OCI-LY3 (cell line): Measurements from ENCODE around the gene LMBRD2.

ENCODE experiments used
- CTCF ChIP-seq: fragments of 200-600, 300-600 bp; sonication (generic); IDR thresholded peaks from 2 replicates; pipeline ENCODE4 v1.5.1; 2014; ENCODE audit warnings: antibody characterized with exemption, low read length, low read depth
- EZH2phosphoT487 ChIP-seq: fragments of 200-600 bp; shearing (Covaris generic); IDR thresholded peaks from 2 replicates; pipeline ENCODE4 v1.6.1; 2018; ENCODE audit warnings: antibody characterized with exemption, mixed run types, low read depth

- no peak for TF ChIP-seq CTCF
- TF ChIP-seq EZH2phosphoT487, result no peak
These were observed 15.7 kb downstream of the LMBRD2 start for GRCh38 chr5:36135988-36136387.
